Effector memory CD4-positive, alpha-beta T cell (primary cell): ENCODE data around the gene ERAP2.

Experiments used
- DNase-seq, 3 donors: peaks; one replicate each; pipeline ENCODE4 v3.0.0-alpha.2; 2020
- H3K27ac ChIP-seq: 2 replicates; pipeline ENCODE4 v1.7.0; 2013; ENCODE audit warnings: mild to moderate bottlenecking, low read length, moderate library complexity; ENCODE audit not compliant: insufficient read depth, poor library complexity, severe bottlenecking
- H3K27me3 ChIP-seq: replicated peaks from 2 replicates; pipeline ENCODE4 v1.7.0; 2013; ENCODE audit warnings: mild to moderate bottlenecking, low read length; ENCODE audit not compliant: insufficient read depth, control insufficient read depth, poor library complexity, severe bottlenecking
- H3K36me3 ChIP-seq: 2 replicates; pipeline ENCODE4 v1.7.0; 2013; ENCODE audit warnings: mild to moderate bottlenecking, low read length, moderate library complexity; ENCODE audit not compliant: control insufficient read depth, insufficient read depth
- H3K4me1 ChIP-seq: 2 replicates; pipeline ENCODE4 v1.7.0; 2013; ENCODE audit warnings: low read length, mild to moderate bottlenecking; ENCODE audit not compliant: control insufficient read depth, insufficient read depth, poor library complexity, severe bottlenecking
- H3K4me3 ChIP-seq: 2 replicates; pipeline ENCODE4 v1.7.0; 2013; ENCODE audit warnings: low read length, low read depth, mild to moderate bottlenecking; ENCODE audit not compliant: insufficient read depth, poor library complexity, severe bottlenecking
- H3K9me3 ChIP-seq: 2 replicates; pipeline ENCODE4 v1.7.0; 2013; ENCODE audit warnings: mild to moderate bottlenecking, low read length, moderate library complexity; ENCODE audit not compliant: control insufficient read depth

ERAP2 gene

GRCh38 chr5:96843140-96843539 is 33.2 kb upstream of the ERAP2 start:
- H3K9me3 ChIP-seq: no peaks in the 10 kb centered on the region
- H3K4me1 ChIP-seq: no peaks in the 10 kb centered on the region
- no peaks in the 10 kb centered on the region for H3K27me3 ChIP-seq
- H3K27ac ChIP-seq: no peak overlapping the region
- H3K4me3 ChIP-seq: no peak overlapping the region
- no peak for DNase-seq
- H3K36me3 ChIP-seq: no peaks in the 10 kb centered on the region

DNA sequence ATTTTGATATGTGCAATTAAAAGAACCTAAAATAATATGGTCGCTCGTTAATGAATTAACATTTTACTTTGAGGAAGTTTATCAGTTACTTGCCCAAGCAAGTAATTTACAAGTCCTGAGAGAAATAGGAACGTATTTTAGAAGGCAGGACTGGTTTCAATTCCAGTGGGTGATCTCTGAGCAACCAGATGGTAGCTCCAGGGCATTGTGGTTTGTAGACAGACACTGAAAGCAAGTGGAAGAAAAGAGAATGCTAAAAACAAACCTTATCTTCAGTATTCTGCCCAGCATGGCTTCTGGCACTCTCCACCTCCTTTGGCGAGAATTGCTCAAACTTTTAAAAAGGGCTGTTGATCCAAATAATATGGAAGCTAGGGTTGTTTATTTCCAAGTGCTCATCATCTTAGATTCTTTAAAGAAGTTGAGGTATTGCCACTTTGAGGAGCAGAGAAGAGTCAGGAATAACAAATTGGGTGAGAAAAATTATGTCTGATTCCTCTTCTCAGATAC is 31.8 kb upstream of the ERAP2 start:
- no peaks in the 10 kb centered on the region for H3K4me1 ChIP-seq
- no peak overlapping the region for H3K4me3 ChIP-seq
- H3K36me3 ChIP-seq: no peaks in the 10 kb centered on the region
- no peaks in the 10 kb centered on the region for H3K27me3 ChIP-seq
- no peak for DNase-seq
- H3K27ac ChIP-seq: no peak overlapping the region
- no peaks in the 10 kb centered on the region for H3K9me3 ChIP-seq

- Histone ChIP-seq H3K4me3 (no peak overlapping the region), H3K4me1 (no peaks in the 10 kb centered on the region), H3K9me3 (no peaks in the 10 kb centered on the region), H3K36me3 (no peaks in the 10 kb centered on the region), H3K27ac (no peak overlapping the region), H3K27me3 (no peaks in the 10 kb centered on the region)
- DNase-seq: no peak
Measured at GRCh38 chr5:96851312-96852062, 24.8 kb upstream of the ERAP2 start.

- H3K27ac ChIP-seq: no peak overlapping the region
- H3K4me3 ChIP-seq: no peak overlapping the region
- no peaks in the 10 kb centered on the region for H3K9me3 ChIP-seq
- no peaks in the 10 kb centered on the region for H3K4me1 ChIP-seq
- no peak for DNase-seq
- no peaks in the 10 kb centered on the region for H3K27me3 ChIP-seq
- no peaks in the 10 kb centered on the region for H3K36me3 ChIP-seq
Measured at GRCh38 chr5:96852759-96853158, 23.5 kb upstream of the ERAP2 start.

DNA sequence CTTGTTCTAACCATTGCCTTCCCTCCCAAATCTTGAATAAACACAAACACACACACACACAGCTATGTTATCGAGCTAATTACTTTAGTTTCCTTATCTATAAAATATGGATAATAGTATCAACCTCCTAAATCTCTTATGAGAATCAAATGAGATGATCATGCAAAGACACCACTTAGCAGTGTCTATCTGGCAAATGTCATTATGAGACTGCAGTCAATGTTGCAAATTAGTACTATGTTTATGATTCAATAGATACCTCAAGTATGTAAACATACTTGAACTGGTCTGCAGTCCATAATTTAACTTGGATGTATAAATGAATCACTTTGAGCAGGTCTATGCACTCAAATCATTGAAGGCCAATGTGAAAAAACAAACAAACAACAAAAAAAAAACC is 22.2 kb upstream of the ERAP2 start:
- Histone ChIP-seq H3K9me3 (no peaks in the 10 kb centered on the region), H3K4me1 (no peaks in the 10 kb centered on the region), H3K27me3 (no peaks in the 10 kb centered on the region), H3K36me3 (no peaks in the 10 kb centered on the region), H3K27ac (no peak overlapping the region), H3K4me3 (no peak overlapping the region)
- DNase-seq: no peak

DNA sequence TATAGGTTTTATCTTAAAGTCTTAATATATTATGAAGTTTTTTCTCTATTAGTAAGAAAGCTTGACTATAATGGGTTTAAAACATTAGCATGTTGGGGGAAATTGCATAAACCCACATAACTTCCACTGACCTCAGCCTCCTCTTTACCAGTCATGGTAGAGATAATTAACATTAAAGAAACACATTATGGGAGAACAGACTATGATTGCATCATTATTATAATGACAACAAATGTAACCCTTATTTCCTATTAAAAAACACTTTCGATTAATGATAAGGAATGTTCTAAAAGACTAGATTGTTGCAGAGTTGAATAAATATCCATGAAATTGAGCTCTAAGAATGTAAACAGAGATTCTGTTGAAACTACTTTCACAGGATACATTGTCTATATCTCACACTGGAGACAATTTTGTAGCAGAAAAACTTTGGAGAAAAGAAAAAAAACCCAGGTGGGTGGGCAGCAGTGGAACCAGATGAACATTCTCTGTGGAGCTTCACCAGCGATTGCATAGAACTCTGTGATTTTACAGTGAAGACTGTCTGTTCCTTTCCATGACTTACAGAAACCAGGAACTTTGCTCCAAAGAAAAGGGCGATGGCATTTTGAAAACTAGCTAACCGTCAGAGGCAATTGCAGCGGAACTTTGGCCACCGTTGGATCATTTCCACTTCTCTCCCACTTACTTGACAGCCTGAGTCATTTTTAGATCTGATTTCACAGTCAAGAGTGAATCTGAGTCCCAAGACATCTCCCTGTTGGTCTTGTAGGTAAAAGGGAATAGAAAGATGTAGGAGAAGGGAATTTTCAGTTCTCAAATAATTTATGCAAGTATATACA is 21.0 kb upstream of the ERAP2 start:
- Histone ChIP-seq H3K36me3 (no peaks in the 10 kb centered on the region), H3K4me3 (no peak overlapping the region), H3K27me3 (no peaks in the 10 kb centered on the region), H3K9me3 (no peaks in the 10 kb centered on the region), H3K27ac (no peak overlapping the region), H3K4me1 (no peaks in the 10 kb centered on the region)
- DNase-seq: no peak

GRCh38 chr5:96856371-96856770 is 19.9 kb upstream of the ERAP2 start:
- Histone ChIP-seq H3K36me3 (no peaks in the 10 kb centered on the region), H3K27ac (no peak overlapping the region), H3K27me3 (no peaks in the 10 kb centered on the region), H3K4me3 (no peak overlapping the region), H3K9me3 (no peaks in the 10 kb centered on the region), H3K4me1 (no peaks in the 10 kb centered on the region)
- no peak for DNase-seq

- no peaks in the 10 kb centered on the region for H3K27me3 ChIP-seq
- no peak for DNase-seq
- no peak overlapping the region for H3K27ac ChIP-seq
- H3K4me3 ChIP-seq: no peak overlapping the region
- no peaks in the 10 kb centered on the region for H3K36me3 ChIP-seq
- H3K9me3 ChIP-seq: no peaks in the 10 kb centered on the region
- H3K4me1 ChIP-seq: no peaks in the 10 kb centered on the region
Measured at GRCh38 chr5:96857454-96857853, 18.8 kb upstream of the ERAP2 start.

GRCh38 chr5:96857924-96858323 is 18.4 kb upstream of the ERAP2 start:
- no peaks in the 10 kb centered on the region for H3K27me3 ChIP-seq
- H3K36me3 ChIP-seq: no peaks in the 10 kb centered on the region
- DNase-seq: no peak

DNA sequence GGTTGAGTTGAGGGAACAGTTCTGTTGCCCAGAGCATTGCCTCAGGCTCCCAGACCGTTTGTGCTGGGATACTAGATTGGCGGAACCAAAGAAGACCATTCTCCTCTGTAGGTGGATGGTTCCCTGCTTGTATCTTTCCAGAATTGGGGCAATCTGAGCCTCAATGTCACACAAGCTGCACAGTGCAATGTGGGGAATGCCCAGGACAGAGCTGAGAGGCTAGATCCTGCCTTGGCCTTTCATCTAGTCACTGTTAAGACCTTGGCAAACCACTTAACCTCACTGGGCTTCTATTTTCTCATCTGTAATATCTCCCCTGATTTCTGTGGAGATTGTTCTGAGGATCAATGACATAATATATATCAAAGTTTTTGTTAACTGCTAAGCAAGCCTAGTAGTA is 16.9 kb upstream of the ERAP2 start:
- no peak for DNase-seq

More at GRCh38 chr5:96857924-96858323, 18.4 kb upstream of the ERAP2 start:
- H3K4me1 ChIP-seq: no peaks in the 10 kb centered on the region
- no peaks in the 10 kb centered on the region for H3K9me3 ChIP-seq
- H3K4me3 ChIP-seq: no peak overlapping the region
- no peak overlapping the region for H3K27ac ChIP-seq

More for the DNA sequence above, 16.9 kb upstream of the ERAP2 start:
- no peaks in the 10 kb centered on the region for H3K27me3 ChIP-seq
- no peaks in the 10 kb centered on the region for H3K9me3 ChIP-seq
- H3K4me1 ChIP-seq: no peaks in the 10 kb centered on the region
- no peak overlapping the region for H3K4me3 ChIP-seq
- H3K36me3 ChIP-seq: no peaks in the 10 kb centered on the region
- H3K27ac ChIP-seq: no peak overlapping the region
